Measurements from ENCODE around the gene MCCC2.

Gene MCCC2

DNA sequence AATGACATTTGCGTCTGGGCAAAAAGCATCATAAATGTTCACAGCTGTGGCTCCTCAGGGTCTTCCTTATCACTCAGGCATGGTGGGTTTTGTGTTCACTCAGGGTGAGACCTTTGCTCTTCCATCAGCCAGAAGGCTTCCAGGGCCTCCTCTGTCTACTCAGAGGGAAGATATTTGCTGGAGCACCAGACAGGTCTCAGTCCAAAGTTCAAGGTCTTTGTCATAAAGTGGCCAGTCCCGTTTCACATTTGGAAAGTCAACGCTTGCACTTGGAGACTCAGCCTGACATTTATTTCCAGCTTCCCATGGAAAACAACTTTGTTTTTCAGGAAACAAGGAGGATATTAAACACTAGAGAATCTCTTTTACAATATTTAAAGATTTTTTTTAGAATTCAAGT lies 119.8 kb downstream of the MCCC2 start:
- TF ChIP-seq CTCF (IDR thresholded peaks at IDR 0.05; ENCODE audit: control extremely low read depth, extremely low read depth, low read depth, missing control alignments), result no peak
- ChIA-PET POLR2A (no interaction called here), CTCF (no interaction called here)
- no peak for DNase-seq (ENCODE audit: extremely low spot score)
